Breast epithelium (tissue), 4 donors: ENCODE results near the gene MTARC2. TPM values are rescaled to one million over a fixed set of nuclear protein-coding genes. Genes with fewer than 3 reads are reported as not detected.

ENCODE experiments used
- DNase-seq, 2 donors: peaks; one replicate each; pipeline ENCODE4 v3.0.0-alpha.2; 2019; ENCODE audit warnings: low spot score in 2 of 2
- H3K27ac ChIP-seq, 2 donors: fragments of 200-600 bp; sonication (generic) in 1 of 2; one replicate each; pipeline ENCODE4 v1.5.1; 2016 to 2019; ENCODE audit warnings: mild to moderate bottlenecking in 1 of 2
- H3K27me3 ChIP-seq, 2 donors: fragments of 200-600 bp; sonication (generic) in 1 of 2; one replicate each; pipeline versions ENCODE4 v1.5.1 to v1.6.0; 2017 to 2019; ENCODE audit warnings: control low read depth in 1 of 2, mild to moderate bottlenecking in 1 of 2
- H3K36me3 ChIP-seq: fragments of 200-600 bp; one replicate; pipeline ENCODE4 v1.5.1; 2019
- H3K4me1 ChIP-seq, 2 donors: fragments of 200-600 bp; sonication (generic); one replicate each; pipeline ENCODE4 v1.5.1; 2016 to 2019; ENCODE audit warnings: control low read depth in 1 of 2
- H3K4me3 ChIP-seq, 3 donors: fragments of 200-600 bp; sonication (generic); 1 replicate in 2 of 3; 2 replicates in 1 of 3; pipeline ENCODE4 v1.5.1; 2016 to 2019; ENCODE audit warnings: mild to moderate bottlenecking in 3 of 3, moderate library complexity in 2 of 3
- H3K9me3 ChIP-seq, 2 donors: fragments of 200-600 bp; sonication (generic) in 1 of 2; one replicate each; pipeline ENCODE4 v1.5.1; 2016 to 2019; ENCODE audit warnings: control low read depth in 1 of 2
- CTCF ChIP-seq, 3 donors: fragments of 450-650 bp; IDR thresholded peaks; one replicate each; pipeline ENCODE4 v1.5.1; 2016 to 2017; ENCODE audit warnings: antibody characterized with exemption in 3 of 3, mild to moderate bottlenecking in 3 of 3, moderate library complexity in 3 of 3
- POLR2A ChIP-seq: fragments of 450-650 bp; IDR thresholded peaks from one replicate; pipeline ENCODE4 v1.6.1; 2016; ENCODE audit warnings: antibody characterized with exemption, mild to moderate bottlenecking, moderate library complexity
- POLR2AphosphoS5 ChIP-seq, 3 donors: sonication (generic); formaldehyde crosslinking; IDR thresholded peaks; one replicate each; pipeline ENCODE4 v1.6.1; 2017; ENCODE audit warnings: antibody characterized with exemption in 3 of 3
- intact Hi-C: fragments of 100-400 bp; cut with DNase I; formaldehyde crosslinking; loops from one replicate; pipeline ENCODE4 v1.15.1; 2023; ENCODE audit warnings: low total_unique reads
- total RNA-seq, 3 donors: library from RNA; depleted of rRNA; stranded (reverse); fragments of >200 nt; gene quantifications; one replicate each; pipeline ENCODE4 v1.1.0, GENCODE V29; 2016

MTARC2 gene
- total RNA-seq, 3 donors from 2014 or later, result 11.7 to 18.4 (median 15.8) TPM

- Histone ChIP-seq H3K36me3 (no peaks in the 10 kb centered on the region), H3K4me3 (no peak overlapping the region), H3K27me3 (no peaks in the 10 kb centered on the region), H3K4me1 (no peaks in the 10 kb centered on the region), H3K27ac (no peak overlapping the region), H3K9me3 (peaks cover 0 to 5% of the 10 kb centered on the region in 2 donors)
- DNase-seq, result no peak
- TF ChIP-seq POLR2A, result no peak
- TF ChIP-seq POLR2AphosphoS5 (IDR thresholded peaks at IDR 0.05), result no peak
- no peak for TF ChIP-seq CTCF (IDR thresholded peaks at IDR 0.05)
- intact Hi-C loops, result no loop called here
Measured at GRCh38 chr1:220828179-220828490, 80.0 kb downstream of the MTARC2 start.

GRCh38 chr1:220828950-220829586, 80.9 kb downstream of the MTARC2 start:
- DNase-seq, result no peak
- H3K4me1 ChIP-seq, result no peaks in the 10 kb centered on the region
- TF ChIP-seq POLR2A (no peak), CTCF (IDR thresholded peaks at IDR 0.05) (no peak), POLR2AphosphoS5 (IDR thresholded peaks at IDR 0.05) (no peak)
- H3K27ac ChIP-seq, result no peak overlapping the region
- intact Hi-C loops, result no loop called here
- peaks cover 0 to 5% of the 10 kb centered on the region in 2 donors for H3K9me3 ChIP-seq
- no peak overlapping the region for H3K4me3 ChIP-seq
- no peaks in the 10 kb centered on the region for H3K27me3 ChIP-seq
- H3K36me3 ChIP-seq, result no peaks in the 10 kb centered on the region

- Histone ChIP-seq H3K36me3 (no peaks in the 10 kb centered on the region), H3K27me3 (no peaks in the 10 kb centered on the region), H3K27ac (no peak overlapping the region), H3K4me1 (no peaks in the 10 kb centered on the region), H3K9me3 (peaks cover 0 to 5% of the 10 kb centered on the region in 2 donors), H3K4me3 (no peak overlapping the region)
- TF ChIP-seq POLR2AphosphoS5 (IDR thresholded peaks at IDR 0.05) (no peak), CTCF (IDR thresholded peaks at IDR 0.05) (no peak), POLR2A (no peak)
- intact Hi-C loops, result no loop called here
- DNase-seq, result no peak
Measured at GRCh38 chr1:220833436-220833835, 85.3 kb downstream of the MTARC2 start.

Other genes starting within 250 kb of the MTARC2 start
- 10 to 100 TPM in 1 of 3 donors, 1 to 10 TPM in 2; 6.6 to 13.8 (median 9.8) TPM for gene MARK1, start 220.2 kb upstream of the MTARC2 start, total RNA-seq
- 10 to 100 TPM; 29.3 to 44.6 (median 38.1) TPM for gene C1orf115, start 58.0 kb upstream of the MTARC2 start, total RNA-seq
- 100 to 1,000 TPM in 1 of 3 donors, 10 to 100 TPM in 2; 32.1 to 133 (median 47.9) TPM for gene MTARC1, start 38.6 kb downstream of the MTARC2 start, total RNA-seq
- gene HLX, start 131.1 kb downstream of the MTARC2 start, total RNA-seq, result 10 to 100 TPM in 2 of 3 donors, 1 to 10 TPM in 1; 5.0 to 17.8 (median 15.1) TPM